GM23248 (cell line): ENCODE results near the gene ANG. TPM values are rescaled to one million over a fixed set of nuclear protein-coding genes. Genes with fewer than 3 reads are reported as not detected.

Experiments used
- DNase-seq: peaks from one replicate; pipeline ENCODE4 v3.0.0-alpha.2; 2015
- H2AFZ ChIP-seq: fragments of 200-600 bp; sonication (generic); 2 replicates; pipeline ENCODE4 v1.6.1; 2016; ENCODE audit warnings: antibody characterized with exemption
- H3F3A ChIP-seq: fragments of 200-600 bp; sonication (generic); 2 replicates; pipeline ENCODE4 v1.6.1; 2016; ENCODE audit warnings: mild to moderate bottlenecking, antibody characterized with exemption, mixed run types; ENCODE audit not compliant: insufficient read depth
- H3K27ac ChIP-seq: fragments of 200-600 bp; sonication (generic); 2 replicates; pipeline ENCODE4 v1.5.1; 2016; ENCODE audit warnings: mild to moderate bottlenecking
- H3K27me3 ChIP-seq: fragments of 200-600 bp; sonication (generic); replicated peaks from 2 replicates; pipeline ENCODE4 v1.6.1; 2016; ENCODE audit warnings: mild to moderate bottlenecking; ENCODE audit not compliant: insufficient read depth
- H3K36me3 ChIP-seq: fragments of 200-600 bp; sonication (generic); 2 replicates; pipeline ENCODE4 v1.6.1; 2016; ENCODE audit warnings: low read depth, mild to moderate bottlenecking
- H3K4me1 ChIP-seq: fragments of 200-600 bp; sonication (generic); 2 replicates; pipeline ENCODE4 v1.6.1; 2016; ENCODE audit warnings: mild to moderate bottlenecking; ENCODE audit not compliant: insufficient read depth
- H3K4me2 ChIP-seq: fragments of 200-600 bp; sonication (generic); one replicate; pipeline ENCODE4 v1.6.1; 2016; ENCODE audit warnings: mild to moderate bottlenecking; ENCODE audit not compliant: unreplicated experiment
- H3K4me3 ChIP-seq: fragments of 200-600 bp; sonication (generic); 2 replicates; pipeline ENCODE4 v1.5.1; 2016; ENCODE audit warnings: mild to moderate bottlenecking
- H3K79me2 ChIP-seq: fragments of 200-600 bp; sonication (generic); 2 replicates; pipeline ENCODE4 v1.6.1; 2016; ENCODE audit warnings: mild to moderate bottlenecking; ENCODE audit not compliant: insufficient read depth
- H3K9ac ChIP-seq: fragments of 200-600 bp; sonication (generic); 2 replicates; pipeline ENCODE4 v1.6.1; 2016; ENCODE audit warnings: mild to moderate bottlenecking
- H3K9me2 ChIP-seq: fragments of 200-600 bp; sonication (generic); 2 replicates; pipeline ENCODE4 v1.6.1; 2016; ENCODE audit warnings: mixed run types, mild to moderate bottlenecking, moderate library complexity; ENCODE audit not compliant: insufficient read depth
- H3K9me3 ChIP-seq: fragments of 200-600 bp; sonication (generic); one replicate; pipeline ENCODE4 v1.6.1; 2017; ENCODE audit warnings: low read depth
- H4K20me1 ChIP-seq: fragments of 200-600 bp; sonication (generic); 2 replicates; pipeline ENCODE4 v1.6.0; 2016; ENCODE audit not compliant: insufficient read depth
- EZH2 ChIP-seq: fragments of 200-600 bp; sonication (generic); IDR thresholded peaks from 2 replicates; pipeline ENCODE4 v1.6.1; 2018; ENCODE audit warnings: antibody characterized with exemption, mild to moderate bottlenecking; ENCODE audit not compliant: insufficient read depth, poor library complexity, severe bottlenecking
- EZH2phosphoT487 ChIP-seq: fragments of 200-600 bp; sonication (generic); IDR thresholded peaks from 2 replicates; pipeline ENCODE4 v1.6.1; 2018; ENCODE audit warnings: antibody characterized with exemption, moderate library complexity, mild to moderate bottlenecking, low read depth; ENCODE audit not compliant: insufficient read depth
- WGBS, 2 experiments: methylation state at CpG; one replicate each; pipeline ENCODE4 v1.1.6; 2015 to 2017; ENCODE audit warnings: low lambda C conversion rate in 2 of 2, low coverage in 1 of 2; ENCODE audit errors: missing lambda C conversion rate in 2 of 2; 5-methylcytosine and 5-hydroxymethylcytosine counted together
- in situ Hi-C: fragments of 300-500 bp; cut with MboI; formaldehyde crosslinking; loops from 2 replicates; pipeline ENCODE4 v1.15.0; 2020
- polyA plus RNA-seq: library from polyadenylated mRNA; unstranded; fragments of >200 nt; fragmentation: Nextera tagmentation; extraction: Ambion mirVana; gene quantifications from 2 replicates; pipeline ENCODE4 v1.2.1, GENCODE V29; 2016
- total RNA-seq: library from RNA; depleted of rRNA; stranded (reverse); fragments of >200 nt; shearing (Covaris generic); gene quantifications from 2 replicates; pipeline ENCODE4 v1.2.3, GENCODE V29; 2014

ANG gene
- total and polyA plus RNA-seq, 2 experiments from 2014 or later, result 3.6 to 11.9 TPM

DNA sequence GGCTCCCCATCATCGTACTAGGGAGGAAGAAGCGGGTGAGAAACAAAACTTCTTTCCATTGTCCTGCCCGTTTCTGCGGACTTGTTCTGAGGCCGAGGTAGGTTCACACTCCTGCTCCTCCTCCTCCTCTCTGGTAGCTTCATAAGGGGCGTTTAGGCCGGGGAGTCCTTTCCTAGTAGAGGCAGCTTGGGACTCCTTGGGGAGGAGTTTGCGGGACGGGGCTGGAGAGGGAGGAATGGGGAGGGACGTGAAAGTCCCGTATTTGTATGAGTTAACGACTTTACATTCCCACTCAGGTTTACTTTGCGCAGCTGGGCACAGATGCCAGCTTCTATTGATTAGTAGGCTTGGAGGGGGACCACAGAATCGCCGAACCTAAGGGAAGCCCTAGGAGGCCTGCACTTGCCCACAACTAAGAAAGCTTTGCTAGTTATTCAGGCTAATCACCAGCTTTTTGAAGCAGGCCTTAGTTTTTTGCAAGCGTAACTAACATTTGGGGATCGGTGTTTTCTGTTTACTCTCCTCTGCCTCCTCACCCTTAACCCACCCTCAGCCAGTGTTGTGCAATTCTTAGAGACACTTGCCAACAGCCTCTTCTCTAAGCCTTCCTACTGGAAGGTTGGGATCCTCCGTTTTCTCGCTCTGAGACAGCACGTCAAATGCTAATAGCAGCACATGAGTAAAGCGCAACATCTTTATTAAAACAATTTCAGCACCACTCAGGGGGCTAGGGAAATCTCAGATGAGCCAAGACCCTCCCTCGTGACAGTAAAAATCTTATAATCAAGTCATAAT lies 3.7 kb upstream of the ANG start:
- H3K79me2 ChIP-seq, result 0 out of 2 replicates have a peak, but pooled peaks cover 13% of the 10 kb centered on the region
- H3K9ac ChIP-seq, result peak overlapping the region; percentile 99
- H3K9me2 ChIP-seq, result no peaks in the 10 kb centered on the region
- H3K36me3 ChIP-seq, result no peaks in the 10 kb centered on the region
- H3K27me3 ChIP-seq, result no peaks in the 10 kb centered on the region
- TF ChIP-seq EZH2, result no peak
- TF ChIP-seq EZH2phosphoT487, result no peak
- peak overlapping the region; percentile 90 for H2AFZ ChIP-seq
- H3K27ac ChIP-seq, result peak overlapping the region; percentile 100
- no peaks in the 10 kb centered on the region for H4K20me1 ChIP-seq
- peaks cover 62% of the 10 kb centered on the region for H3F3A ChIP-seq
- 1 to 3% methylated on average over 22 of the region's 22 CpGs for WGBS, 2 experiments
- peak overlapping the region; percentile 99 for H3K4me2 ChIP-seq
- in situ Hi-C loops, result no loop called here
- peaks cover 24% of the 10 kb centered on the region for H3K4me1 ChIP-seq
- DNase-seq, result peak; percentile 72
- no peaks in the 10 kb centered on the region for H3K9me3 ChIP-seq
- peak overlapping the region; percentile 95 for H3K4me3 ChIP-seq

DNA sequence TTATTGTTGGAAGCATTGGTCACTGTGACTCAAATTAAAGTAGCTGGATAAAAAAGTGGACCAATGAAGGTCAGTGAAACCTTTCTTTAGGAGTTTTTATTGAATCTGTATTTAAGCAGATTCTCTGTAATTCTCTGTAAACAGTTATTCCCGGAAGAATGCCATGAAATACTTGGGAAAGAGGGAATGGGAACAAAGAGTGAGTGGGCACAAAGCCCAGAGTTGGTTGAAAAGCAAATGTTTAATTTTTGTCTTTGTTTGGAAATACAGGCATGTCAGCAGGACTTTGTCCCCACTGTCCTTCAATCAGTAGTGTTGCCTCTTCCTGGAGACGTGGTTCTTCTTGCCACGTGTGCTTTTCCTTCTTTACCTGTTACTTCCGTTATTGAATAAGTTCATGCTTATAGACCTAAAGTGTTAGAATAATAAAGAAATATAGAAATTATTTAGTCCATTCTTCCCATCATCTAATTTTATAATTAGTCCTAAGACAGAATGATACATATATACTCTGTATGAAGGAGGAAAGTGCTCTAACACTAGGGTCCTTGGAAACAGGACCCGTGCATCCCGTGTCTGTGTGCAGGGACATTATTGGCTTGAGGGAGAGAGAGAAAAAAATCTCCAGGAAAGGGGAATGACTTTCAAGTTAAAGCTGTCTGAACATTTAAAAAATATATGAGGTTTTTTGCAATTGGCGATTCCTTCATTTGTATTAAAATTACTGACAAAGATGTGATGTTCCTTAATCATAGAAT lies 2.0 kb upstream of the ANG start:
- no peaks in the 10 kb centered on the region for H3K9me3 ChIP-seq
- peak overlapping the region; percentile 99 for H3K4me2 ChIP-seq
- H3K36me3 ChIP-seq, result no peaks in the 10 kb centered on the region
- H3K9me2 ChIP-seq, result no peaks in the 10 kb centered on the region
- 0 out of 2 replicates have a peak, but pooled peaks cover 13% of the 10 kb centered on the region for H3K79me2 ChIP-seq
- H3K27ac ChIP-seq, result peak overlapping the region; percentile 100
- H3K27me3 ChIP-seq, result no peaks in the 10 kb centered on the region
- peak overlapping the region; percentile 95 for H3K4me3 ChIP-seq
- peak overlapping the region; percentile 99 for H3K9ac ChIP-seq
- peaks cover 56% of the 10 kb centered on the region for H3F3A ChIP-seq
- in situ Hi-C loops, result no loop called here
- no peak for DNase-seq
- 0 out of 2 replicates have a peak overlapping the region, but pooled peaks have one; percentile 2 for H2AFZ ChIP-seq
- TF ChIP-seq EZH2 (no peak), EZH2phosphoT487 (no peak)
- peaks cover 21% of the 10 kb centered on the region; the same call in 1 of the 2 replicates for H3K4me1 ChIP-seq
- H4K20me1 ChIP-seq, result no peaks in the 10 kb centered on the region
- WGBS, 2 experiments, result 21 to 22% methylated on average over 7 of the region's 7 CpGs

DNA sequence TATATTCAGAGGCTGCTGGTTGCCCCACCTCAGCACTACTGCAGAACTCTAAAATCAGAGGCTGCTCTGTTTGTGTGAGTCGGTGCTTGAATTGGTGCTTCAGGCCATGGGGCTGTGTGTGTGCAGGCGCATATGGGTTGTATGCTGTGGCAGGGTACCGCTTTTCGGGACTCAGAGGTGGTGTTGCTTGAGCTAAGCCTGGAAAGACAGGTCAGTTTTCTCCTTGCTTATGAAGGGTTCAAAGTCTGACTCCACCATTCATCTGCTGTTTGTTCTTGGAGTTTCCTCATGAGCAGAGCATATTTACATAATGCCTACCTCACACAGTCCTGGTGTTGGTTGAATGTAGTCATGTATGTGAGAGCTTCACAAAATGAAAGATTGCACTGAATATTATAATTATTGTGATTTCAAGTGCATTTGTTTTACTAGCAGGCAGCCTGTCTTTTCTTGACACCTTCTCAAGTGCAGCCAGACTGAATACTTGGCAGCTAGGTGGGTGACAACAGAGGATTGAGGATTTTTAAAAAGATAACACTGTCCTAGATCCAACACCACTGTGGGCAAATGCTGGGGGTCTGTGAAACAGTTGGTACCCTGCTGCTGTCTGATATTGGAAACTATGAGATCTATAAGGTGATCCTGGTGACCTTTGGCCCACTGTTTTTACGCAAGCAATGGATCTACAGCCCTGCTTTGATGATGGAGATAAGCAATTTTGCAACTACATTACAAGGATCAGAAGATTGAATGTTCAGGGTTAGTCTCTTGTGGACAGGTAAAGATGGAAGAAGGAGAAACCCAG lies 1.0 kb upstream of the ANG start:
- H3K9me2 ChIP-seq, result no peaks in the 10 kb centered on the region
- no peaks in the 10 kb centered on the region for H3K27me3 ChIP-seq
- no peak overlapping the region for H3K27ac ChIP-seq
- no peak for TF ChIP-seq EZH2
- TF ChIP-seq EZH2phosphoT487, result no peak
- no peak overlapping the region for H3K4me2 ChIP-seq
- H3K36me3 ChIP-seq, result no peaks in the 10 kb centered on the region
- H3K4me3 ChIP-seq, result no peak overlapping the region
- 0 out of 2 replicates have a peak, but pooled peaks cover 13% of the 10 kb centered on the region for H3K79me2 ChIP-seq
- in situ Hi-C loops, result no loop called here
- no peak overlapping the region for H3K9ac ChIP-seq
- 77 to 80% methylated on average over 5 of the region's 5 CpGs for WGBS, 2 experiments
- DNase-seq, result no peak
- no peaks in the 10 kb centered on the region for H4K20me1 ChIP-seq
- H2AFZ ChIP-seq, result no peak overlapping the region
- H3K4me1 ChIP-seq, result peaks cover 21% of the 10 kb centered on the region; the same call in 1 of the 2 replicates
- H3K9me3 ChIP-seq, result no peaks in the 10 kb centered on the region
- peaks cover 49% of the 10 kb centered on the region for H3F3A ChIP-seq
